Middle frontal gyrus (tissue), 1 donor: Measurements from ENCODE around the gene MAGEB17.

Experiments
- DNase-seq: peaks from one replicate; pipeline ENCODE4 v3.0.0-alpha.2; 2015; ENCODE audit warnings: low spot score; ENCODE audit errors: extremely low spot score

Gene MAGEB17

GRCh38 chrX:16208601-16209000, 41.3 kb downstream of the MAGEB17 start:
- no peak for DNase-seq

DNA sequence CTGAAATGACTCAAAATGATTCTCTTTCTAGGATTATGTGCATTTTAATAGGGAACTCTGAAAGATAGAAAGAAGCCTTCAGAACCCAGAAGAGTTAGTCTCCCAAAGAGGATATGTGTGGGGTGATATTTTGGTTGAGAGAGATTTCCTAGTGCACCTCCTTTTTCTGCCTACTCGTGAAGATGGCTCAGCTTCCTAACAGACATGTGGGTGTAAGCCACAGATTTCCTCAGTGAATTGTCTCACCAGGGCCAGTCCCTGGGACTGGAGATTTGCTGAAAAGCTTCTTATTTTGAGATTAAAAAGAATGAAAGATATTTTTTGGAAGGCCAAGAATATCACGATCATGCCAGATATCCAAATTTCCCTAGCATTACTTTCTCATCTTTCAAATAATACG, 42.8 kb downstream of the MAGEB17 start:
- DNase-seq, result no peak

GRCh38 chrX:16212024-16212423, 44.7 kb downstream of the MAGEB17 start:
- DNase-seq, result no peak

GRCh38 chrX:16212436-16212835, 45.2 kb downstream of the MAGEB17 start:
- DNase-seq, result no peak

DNA sequence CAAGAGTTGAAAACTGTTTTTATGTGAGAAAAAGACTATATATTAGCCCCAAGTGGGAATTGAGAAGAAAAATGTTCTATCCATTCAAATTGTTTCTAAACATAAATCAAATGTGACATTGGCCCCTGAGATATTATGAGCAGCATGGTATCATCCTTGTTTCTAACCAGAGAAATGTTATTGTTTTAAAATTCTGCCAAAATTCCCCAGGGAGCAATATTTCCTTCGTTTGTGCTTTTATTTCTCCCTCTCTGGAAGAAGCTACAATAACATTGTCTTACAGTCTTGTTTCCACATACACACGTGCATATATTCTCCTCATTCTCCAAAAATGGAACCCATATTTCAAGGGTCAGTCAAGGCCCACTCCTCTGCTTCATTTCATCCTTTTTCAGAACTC, 46.7 kb downstream of the MAGEB17 start:
- no peak for DNase-seq

- DNase-seq, result no peak
Observed at GRCh38 chrX:16215660-16216059, 48.4 kb downstream of the MAGEB17 start.
